ENCODE results near the gene COX5B.
"Not testable (repeated sequence)": the region's sequence is repeated elsewhere in the genome, so short reads cannot be mapped to it uniquely, and the experiment has no call there.

COX5B gene, protein sequence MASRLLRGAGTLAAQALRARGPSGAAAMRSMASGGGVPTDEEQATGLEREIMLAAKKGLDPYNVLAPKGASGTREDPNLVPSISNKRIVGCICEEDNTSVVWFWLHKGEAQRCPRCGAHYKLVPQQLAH

DNA sequence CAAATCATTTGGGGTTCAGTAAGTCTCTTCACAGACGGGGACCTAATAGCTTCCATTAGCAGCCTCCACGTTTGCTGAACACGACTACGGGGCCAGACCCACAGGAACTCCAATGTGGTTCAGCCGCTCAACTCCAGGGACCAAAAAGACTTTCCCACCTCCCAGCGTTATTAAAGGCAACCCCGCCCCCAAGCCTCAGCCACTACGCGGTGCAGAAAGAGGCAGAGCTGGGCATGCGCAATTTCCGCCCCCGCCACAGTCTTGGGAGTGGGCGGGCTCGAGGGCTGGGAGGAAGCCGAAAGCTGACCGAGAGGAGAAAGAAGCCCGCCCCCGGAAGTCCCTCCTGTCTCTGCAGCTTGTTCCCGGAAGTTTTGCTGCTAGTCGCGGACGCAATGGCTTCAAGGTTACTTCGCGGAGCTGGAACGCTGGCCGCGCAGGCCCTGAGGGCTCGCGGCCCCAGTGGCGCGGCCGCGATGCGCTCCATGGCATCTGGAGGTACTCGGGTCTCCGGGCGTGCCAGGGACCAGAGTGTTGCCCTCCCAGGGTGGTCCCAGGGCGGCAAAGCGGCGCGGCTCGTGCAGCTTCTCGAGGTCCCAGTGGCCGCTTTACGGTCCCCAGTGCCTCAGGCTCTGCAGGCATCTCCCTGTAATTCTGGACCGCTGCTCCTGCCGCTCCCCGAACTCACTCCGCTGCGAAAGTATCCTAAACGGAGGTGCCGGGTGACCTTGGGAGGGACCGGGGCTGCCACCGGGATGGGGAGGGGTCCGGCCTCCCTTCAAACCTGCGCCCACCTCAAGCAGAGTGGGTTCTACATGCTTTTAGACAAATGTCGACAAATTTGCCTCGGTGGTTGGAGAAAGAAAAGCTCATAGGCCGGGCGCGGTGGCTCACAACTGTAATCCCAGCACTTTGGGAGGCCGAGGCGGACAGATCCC, at the start of gene COX5B:
Gene COX5B, plus strand, starts transcription at position 368 of the 935 bp plus-strand sequence. Its CDS starts 25 bp downstream, at position 393.
- H3K4me3 ChIP-seq (ENCODE audit: low read depth, low read length) = peak within 1 kb of the TSS; percentile 96
- DNase-seq (ENCODE audit: low read depth) = peak; percentile 86

DNA sequence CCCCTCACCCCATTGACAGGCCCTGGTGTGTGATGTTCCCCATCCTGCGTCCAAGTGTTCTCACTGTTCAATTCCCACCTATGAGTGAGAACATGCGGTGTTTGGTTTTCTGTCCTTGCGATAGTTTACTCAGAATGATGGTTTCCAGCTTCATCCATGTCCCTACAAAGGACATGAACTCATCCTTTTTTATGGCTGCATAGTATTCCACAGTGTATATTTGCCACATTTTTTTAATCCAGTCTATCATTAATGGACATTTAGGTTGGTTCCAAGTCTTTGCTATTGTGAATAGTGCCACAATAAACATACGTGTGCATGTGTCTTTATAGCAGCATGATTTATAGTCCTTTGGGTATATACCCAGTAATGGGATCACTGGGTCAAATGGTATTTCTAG, 49.7 kb upstream of the COX5B start:
- DNase-seq (ENCODE audit: low read depth); H3K4me3 ChIP-seq (ENCODE audit: low read depth, low read length): not testable (repeated sequence)

DNA sequence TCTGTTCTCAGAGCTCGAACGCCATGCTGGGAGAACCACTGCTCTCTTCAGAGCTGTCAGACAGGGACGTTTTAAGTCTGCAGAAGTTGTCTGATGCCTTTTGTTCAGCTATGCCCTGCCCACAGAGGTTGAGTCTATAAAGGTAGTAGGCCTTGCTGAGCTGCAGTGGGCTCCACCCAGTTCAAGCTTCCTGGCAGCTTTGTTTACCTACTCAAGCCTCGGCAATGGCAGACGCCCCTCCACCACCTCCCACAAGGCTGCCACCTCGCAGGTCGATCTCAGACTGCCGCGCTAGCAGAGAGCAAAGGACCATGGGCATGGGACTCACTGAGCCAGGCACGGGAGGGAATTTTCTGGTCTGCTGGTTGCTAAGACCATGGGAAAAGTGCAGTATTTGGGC, 44.3 kb upstream of the COX5B start:
- DNase-seq (ENCODE audit: low read depth); H3K4me3 ChIP-seq (ENCODE audit: low read depth, low read length): not testable (repeated sequence)

DNA sequence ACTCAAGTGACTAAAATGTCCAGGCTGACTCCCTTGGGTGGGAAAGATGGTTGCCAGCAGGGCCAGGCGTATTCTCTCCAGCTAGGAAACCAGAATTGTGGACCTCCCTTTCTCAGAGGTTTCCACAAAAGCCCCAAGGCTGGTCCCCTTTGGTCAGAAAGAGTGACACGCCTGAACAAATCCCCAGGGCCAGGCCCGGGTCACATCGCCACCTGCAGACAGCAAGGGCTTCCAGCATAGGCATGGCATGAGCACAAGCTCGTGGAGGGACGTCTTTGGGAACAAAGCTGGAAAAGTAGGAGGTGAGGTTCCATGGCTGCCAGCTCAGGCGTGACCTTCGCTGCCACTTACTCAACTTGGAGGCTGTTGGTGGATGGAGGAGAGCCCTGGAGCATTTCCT, 40.8 kb upstream of the COX5B start:
- H3K4me3 ChIP-seq (ENCODE audit: low read depth, low read length); DNase-seq (ENCODE audit: low read depth): not testable (repeated sequence)

DNA sequence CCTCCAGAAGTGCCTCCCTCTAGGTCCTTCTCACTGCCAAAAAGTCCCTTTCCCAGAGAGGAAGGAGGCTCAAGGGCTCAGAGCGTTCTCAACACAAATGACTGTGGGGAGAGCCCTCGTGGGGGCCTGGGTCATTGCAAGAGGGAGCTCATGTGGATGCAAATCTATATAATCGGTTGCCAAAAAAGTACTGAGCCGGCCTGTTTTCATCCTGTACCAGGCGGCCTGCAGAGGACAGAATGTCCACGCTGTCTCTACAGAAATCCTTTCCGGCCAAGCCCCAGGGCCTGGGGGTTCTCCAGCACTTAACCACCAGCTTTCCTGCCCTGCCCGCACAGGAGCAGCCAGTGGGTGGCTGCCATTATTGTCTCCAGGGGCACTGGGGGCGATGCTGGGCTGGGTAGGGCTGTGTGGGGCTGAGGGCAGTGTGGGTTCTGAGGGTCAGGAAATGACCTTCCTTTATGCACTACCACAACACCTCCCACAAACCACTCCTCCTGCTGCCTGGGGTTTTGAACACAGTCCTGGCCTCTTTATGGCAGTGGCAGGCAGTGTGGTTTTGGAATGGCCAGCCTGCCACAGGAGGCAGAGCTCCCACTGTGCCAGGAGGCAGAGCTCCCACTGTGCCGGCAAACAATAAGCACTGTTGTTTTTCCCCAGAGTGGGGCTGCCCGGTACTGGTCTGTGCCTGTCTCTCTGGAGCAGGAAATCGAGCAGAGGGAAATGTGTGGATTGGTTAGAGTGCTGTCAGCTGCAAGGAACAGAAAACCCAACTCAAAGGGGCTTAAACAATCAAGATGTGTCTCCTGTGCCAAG, 40.1 kb upstream of the COX5B start:
- H3K4me3 ChIP-seq (ENCODE audit: low read depth, low read length); DNase-seq (ENCODE audit: low read depth): not testable (repeated sequence)

DNA sequence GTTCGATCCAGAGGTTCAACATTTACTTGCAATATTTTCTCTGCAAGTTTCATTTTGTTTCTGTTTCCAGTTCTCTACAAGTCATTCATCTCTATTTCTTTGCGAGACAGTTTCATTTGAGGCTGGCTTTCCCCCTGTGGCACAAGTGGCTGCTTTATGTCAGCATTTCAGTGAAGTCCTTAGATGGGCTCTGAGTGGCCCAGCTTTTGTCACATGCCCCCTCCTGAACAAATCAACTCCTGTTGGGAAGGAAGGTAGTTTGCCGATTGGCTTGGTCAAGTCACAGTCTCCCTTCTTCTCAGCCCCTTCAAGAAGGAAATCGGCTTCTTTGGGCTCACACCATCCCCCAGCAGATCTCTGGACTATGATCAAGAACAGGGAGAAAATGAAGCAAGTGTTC, 37.1 kb upstream of the COX5B start:
- H3K4me3 ChIP-seq (ENCODE audit: low read depth, low read length); DNase-seq (ENCODE audit: low read depth): not testable (repeated sequence)

DNA sequence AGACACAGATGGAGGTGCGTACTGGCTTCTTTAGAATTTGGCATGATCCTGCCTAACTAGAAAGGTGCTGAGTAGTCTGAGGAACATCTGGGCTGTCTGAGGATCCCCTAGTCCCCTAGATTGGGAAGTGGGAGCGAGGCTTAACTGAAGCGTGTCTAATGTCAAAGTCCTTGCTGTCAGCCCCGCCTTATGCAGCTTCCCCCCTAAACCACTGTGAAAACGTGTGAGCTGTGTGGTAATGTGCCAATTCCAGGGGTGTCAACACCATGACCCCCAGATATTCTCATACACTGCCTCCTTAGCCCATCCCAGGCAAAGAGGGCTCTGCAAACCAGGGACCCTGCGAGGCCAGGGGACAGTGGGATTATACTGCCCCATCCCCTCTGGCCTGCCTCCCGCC, 34.0 kb upstream of the COX5B start:
- DNase-seq (ENCODE audit: low read depth); H3K4me3 ChIP-seq (ENCODE audit: low read depth, low read length): not testable (repeated sequence)

DNA sequence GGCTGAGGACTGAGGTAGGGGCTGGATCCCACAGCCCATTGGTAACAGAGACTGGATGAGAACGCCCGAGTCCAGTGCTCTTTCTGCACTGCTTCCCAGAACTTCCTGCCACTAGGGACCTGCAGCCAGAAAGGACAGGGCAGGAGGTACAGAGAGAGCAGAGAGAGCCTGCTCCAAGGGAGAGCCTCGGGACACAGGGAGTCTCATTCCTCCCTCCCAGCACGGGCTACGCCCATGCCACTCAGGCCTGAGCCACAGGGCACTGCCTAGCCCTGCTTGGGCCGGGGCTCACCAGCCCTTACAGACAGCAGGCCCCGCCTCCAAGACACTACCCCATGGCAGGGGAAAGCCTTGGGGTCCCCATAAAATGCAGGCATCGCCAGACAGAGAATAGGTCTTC, 30.1 kb upstream of the COX5B start:
- DNase-seq (ENCODE audit: low read depth); H3K4me3 ChIP-seq (ENCODE audit: low read depth, low read length): not testable (repeated sequence)

DNA sequence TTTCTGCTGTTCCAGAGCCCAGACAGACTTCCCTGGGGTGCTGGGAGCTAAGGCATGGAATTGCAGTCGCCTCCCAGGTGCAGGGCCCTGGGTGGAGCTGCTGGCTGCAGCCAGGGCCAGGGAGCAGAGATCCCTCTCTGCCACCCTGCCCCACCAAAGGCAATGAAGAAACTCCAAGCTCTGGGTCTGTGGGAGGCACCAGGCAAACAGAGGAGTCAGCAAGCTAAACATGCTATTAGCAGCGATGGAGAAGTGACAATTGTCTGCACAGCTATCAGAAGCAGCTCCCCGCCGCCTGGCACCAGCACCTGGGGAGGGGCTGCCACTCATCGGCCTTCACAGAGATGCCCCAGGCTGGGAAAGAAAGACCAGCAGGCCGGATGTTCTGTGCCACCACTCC, 28.0 kb upstream of the COX5B start:
- H3K4me3 ChIP-seq (ENCODE audit: low read depth, low read length) = no peak overlapping the region
- DNase-seq (ENCODE audit: low read depth) = no peak

DNA sequence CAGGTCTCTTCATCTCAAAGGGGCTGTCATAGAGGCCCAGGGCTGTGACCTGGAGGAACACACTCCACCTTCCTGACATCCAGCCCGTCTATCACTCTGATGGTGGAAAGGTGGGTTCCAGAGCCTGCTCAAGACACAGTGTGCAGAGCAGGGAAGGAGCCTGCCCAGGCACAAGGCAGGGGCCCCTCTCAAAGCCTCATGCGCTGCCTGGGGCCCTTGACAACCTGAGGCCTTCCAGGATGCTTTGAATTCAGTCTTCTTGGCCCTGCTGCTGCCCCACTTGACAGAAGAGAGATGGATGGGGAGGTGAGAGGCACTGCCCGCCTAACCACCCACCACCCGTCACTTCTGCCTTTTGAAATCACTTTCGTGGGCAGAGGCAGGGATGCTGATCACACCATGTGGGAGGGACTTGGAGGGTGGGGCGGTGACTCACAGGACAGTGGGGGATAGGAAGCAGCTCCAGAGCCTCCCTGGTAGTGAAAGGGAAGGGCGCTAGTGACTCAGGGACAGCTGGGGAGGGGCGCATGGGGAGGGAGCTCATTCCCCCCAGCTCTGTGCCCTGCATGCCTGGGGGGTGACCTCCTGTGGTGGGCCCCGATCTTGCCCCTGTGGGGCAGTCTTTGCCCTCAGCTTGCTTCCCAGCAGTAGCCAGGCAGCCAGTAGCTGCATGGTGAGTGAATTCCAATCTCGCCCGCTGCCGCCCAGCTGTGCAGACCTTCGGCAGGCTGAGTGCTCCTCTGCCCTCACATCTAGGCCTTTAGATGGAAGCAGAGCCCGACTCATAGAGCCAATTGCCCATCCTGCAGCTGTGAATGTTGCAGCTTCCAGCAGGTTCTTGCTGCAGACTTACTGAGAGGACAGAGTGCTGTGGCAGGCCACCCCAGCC, 26.7 kb upstream of the COX5B start:
- H3K4me3 ChIP-seq (ENCODE audit: low read depth, low read length) = not testable (repeated sequence)
- DNase-seq (ENCODE audit: low read depth) = peak; percentile 6

DNA sequence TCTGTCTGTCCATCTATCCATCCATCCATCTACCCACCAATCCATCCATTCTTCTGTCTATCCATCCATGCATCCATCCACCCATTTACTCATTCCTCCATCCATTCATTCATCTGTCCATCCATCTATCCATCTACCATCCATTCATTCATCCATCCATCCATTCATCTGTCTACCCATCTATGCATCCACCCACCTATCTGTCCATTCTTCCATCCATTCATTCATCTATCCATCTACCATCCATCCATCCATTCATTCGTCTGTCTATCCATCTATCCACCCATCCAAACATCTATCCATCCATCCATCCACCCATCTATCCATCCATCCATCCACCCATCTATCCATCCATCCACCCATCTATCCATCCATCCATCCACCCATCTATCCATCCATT, 25.4 kb upstream of the COX5B start:
- DNase-seq (ENCODE audit: low read depth); H3K4me3 ChIP-seq (ENCODE audit: low read depth, low read length): not testable (repeated sequence)

DNA sequence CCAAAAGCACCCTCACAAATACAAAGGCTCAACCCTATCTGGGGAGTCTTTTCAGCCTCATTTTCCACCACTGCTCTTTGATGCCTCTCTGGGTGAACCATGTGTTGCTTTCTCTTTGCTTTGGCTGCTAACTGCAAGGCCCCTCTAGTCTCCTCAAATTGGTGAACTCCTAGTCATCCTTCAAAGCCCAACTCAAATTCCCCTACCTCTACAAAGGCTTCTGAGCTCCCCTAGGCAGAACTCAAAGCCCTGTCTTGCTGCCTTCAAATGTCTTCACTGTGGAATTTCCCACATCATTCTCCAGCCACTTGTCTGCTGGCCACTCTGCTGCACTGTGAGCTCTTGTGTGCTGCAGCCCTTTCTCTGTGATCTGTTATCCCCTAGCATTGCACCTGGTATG, 22.9 kb upstream of the COX5B start:
- not testable (repeated sequence) for H3K4me3 ChIP-seq (ENCODE audit: low read depth, low read length); DNase-seq (ENCODE audit: low read depth)

DNA sequence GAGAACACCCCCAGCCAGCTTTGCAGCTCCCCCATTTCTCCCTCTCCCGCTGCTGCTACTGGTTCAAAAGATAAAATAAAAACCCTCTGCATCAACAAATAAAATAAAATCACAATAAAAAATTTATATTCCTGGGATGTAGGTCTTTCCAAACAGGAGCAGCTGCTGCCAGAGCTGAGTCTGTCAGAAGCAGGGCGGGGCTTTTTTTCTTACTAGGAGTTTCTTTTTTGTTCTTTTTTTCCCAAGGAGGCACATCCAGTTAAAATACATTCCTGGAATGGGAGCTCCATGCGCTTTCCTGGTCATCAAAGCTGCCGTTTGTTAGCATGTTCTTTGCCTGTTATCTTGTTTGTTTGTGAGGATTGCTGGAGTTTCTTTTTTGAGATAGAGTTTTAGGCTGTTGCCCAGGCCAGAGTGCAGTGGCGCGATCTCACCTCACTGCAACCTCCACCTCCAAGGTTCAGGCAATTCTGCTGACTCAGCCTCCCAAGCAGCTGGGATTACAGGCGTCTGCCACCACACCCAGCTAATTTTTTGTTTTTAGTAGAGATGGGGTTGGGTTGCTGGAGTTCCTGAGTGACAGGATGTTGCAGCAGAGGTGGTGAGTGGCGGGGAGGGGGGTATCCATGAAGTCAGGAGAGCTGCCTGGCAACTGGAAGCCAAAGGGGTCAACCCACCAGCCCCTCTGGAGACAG, 20.4 kb upstream of the COX5B start:
- not testable (repeated sequence) for H3K4me3 ChIP-seq (ENCODE audit: low read depth, low read length); DNase-seq (ENCODE audit: low read depth)

DNA sequence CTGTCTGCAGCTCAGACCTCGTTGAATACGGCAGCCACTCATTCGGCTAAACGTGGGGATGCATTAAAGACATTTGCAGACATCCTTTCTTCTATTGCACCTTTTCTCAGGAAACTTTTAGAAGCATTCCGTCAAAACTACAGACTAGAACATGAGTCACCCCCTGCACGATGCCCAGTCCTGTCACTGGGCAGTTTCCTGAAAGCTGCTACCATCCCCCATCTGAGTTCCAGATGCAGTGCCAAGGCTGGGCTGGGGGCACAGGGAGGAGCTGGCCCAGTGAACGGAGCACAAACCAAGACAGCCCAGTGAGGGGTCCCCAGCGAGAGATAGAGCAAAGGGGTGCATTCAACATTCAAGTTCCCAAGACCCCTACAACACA, 19.8 kb upstream of the COX5B start:
- H3K4me3 ChIP-seq (ENCODE audit: low read depth, low read length); DNase-seq (ENCODE audit: low read depth): not testable (repeated sequence)

DNA sequence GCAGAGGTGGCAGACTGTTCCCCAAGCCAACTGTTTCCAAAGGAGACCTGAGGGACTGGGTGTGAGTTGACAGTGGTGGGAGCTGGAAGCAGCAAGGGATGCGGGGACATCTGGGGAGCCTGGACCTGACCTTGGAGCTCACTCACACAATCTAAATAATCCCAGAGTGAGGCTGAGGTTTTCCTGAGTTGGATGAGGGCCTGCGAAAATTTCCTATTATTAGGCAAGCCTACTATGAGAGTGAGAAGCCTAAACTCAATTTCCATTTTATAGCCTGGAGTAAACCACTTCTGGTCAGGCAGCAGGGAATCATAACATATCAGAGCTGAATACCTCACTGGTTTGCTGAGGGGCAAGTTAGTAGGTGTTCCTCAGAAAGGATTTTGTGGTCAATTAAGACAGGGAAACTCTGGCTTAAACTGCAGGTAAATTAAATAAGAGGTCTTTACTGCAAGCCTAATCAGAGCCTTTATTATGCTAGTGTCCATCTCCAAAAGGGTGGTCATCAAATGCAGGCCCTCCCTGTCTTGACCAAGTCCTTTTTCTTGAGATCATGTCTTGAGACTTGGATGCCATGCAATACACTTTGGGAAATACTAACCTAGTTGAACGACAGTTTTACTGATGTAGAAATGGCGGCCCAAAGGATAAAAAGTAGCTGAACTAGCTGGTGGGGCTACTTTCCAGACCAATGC, 1.7 kb upstream of the COX5B start:
- DNase-seq (ENCODE audit: low read depth) = no peak
- H3K4me3 ChIP-seq (ENCODE audit: low read depth, low read length) = no peak overlapping the region

DNA sequence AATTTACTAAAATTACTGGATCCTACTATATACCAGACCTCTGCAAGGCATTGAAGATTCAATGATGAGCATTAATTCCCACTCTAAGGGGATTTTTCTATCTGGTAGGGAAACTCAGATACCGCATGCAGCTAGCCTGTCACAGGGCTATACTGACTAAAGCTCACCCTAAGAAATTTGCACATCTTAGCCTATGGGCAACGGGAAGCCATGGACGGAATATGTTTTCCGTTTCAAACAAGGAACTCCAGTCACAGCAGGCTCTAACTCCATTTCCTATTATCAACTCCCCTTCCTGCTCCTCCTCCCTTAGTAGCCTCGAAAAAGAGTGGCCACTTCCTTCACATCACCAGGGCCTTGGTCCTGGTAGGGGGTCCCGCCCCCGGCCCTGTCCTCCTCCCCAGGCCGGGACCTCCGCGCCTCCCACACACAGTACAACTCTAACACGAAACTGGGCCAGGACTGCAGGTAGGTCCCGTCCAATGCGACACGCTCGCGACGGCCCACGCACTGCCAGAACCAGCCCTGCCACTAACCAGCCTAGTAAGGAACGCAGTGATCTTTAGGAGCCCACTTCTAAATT, 659 bp upstream of the COX5B start:
- DNase-seq (ENCODE audit: low read depth) = no peak
- H3K4me3 ChIP-seq (ENCODE audit: low read depth, low read length) = peak overlapping the region; percentile 96

DNA sequence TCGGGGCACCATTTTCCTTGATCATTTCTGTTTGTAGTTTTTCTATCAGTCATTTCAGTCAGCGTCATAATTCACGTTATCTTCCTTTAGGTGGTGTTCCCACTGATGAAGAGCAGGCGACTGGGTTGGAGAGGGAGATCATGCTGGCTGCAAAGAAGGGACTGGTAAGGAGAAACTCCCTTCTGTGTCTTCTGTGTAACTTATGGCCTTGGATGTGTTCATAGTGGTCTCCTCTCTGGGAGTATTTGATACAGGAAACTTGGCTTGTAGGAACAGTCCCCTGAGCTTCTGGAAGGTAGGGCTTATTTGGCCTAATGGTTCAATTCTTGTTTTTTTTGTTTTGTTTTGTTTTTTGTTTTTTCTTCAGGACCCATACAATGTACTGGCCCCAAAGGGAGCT, 1.1 kb downstream of the COX5B start:
- peak overlapping the region; percentile 96 for H3K4me3 ChIP-seq (ENCODE audit: low read depth, low read length)
- DNase-seq (ENCODE audit: low read depth) = no peak

DNA sequence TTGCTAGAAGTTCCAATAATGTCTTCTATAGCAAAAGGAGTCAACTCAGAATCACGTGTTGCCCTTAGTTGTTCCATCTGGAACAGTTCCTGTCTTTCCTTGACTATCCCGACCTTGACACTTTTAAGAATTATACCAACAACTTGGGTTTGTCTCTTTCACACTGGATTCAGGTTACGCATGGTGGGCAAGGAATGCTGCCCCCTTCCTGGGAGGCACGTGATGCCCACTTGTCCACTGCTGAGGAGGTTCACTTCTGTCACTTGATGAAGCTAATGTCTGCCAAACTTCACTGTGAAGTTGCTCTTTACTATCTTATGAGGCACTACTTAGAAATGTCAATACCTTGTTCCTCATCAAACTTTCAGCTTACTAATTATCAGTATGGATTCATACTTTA, 5.3 kb downstream of the COX5B start:
- DNase-seq (ENCODE audit: low read depth) = no peak
- no peak overlapping the region for H3K4me3 ChIP-seq (ENCODE audit: low read depth, low read length)

All from skeletal muscle cell (primary cell).